Hair follicular keratinocyte (primary cell): ENCODE data around the gene MED22. TPM values are rescaled to one million over a fixed set of nuclear protein-coding genes. Genes with fewer than 3 reads are reported as not detected.

Experiments used
- total RNA-seq: library from RNA; depleted of rRNA; stranded (reverse); fragments of >200 nt; gene quantifications from 2 replicates; pipeline ENCODE4 v1.2.3, GENCODE V29; 2015

Gene MED22
- total RNA-seq: 17.7 and 23.4 TPM in 2 replicates

DNA sequence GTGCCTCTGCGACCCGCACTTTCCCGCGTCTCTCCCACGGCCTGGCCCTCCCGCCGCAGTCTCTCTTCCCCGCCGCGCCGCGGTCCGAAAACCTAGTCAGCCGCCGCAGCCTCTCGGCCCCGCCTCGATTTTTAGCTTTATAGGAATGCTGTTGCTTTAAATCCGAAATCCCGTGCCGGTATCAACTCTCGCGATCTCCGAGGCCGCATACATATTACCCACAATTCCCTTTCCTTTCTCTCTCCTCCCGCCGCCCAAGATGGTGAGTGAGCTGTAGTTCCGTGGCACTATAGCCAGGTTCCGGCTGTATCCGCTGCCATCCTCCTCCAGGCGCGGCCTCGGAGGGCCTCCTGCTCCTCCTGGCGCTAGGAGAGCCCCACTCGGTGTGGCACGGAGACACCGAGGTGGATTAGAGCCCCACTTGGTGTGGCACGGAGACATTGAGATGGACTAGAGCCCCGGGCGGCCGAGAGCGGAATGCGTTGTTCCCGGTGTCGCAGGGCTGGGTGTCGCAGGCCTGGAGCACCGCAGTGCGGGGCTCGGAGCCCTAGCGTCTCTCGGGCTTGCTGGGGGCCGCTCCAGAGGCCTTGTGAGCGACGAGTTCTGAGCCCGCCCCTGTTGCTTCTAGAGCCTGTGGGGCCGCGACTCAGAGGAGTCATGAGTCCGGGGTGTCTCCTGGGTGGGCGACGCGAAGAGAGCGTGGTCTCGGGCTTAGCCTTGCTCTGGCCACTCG lies at the start of gene MED22, which contains the start of gene RPL7A:
Gene MED22 (minus strand): TSS at position 147 of the 733 bp plus-strand sequence. CDS start 1,469 bp downstream, outside the sequence.
Gene RPL7A (plus strand): TSS at position 234 of the 733 bp plus-strand sequence. CDS start 26 bp downstream, at position 260.

DNA sequence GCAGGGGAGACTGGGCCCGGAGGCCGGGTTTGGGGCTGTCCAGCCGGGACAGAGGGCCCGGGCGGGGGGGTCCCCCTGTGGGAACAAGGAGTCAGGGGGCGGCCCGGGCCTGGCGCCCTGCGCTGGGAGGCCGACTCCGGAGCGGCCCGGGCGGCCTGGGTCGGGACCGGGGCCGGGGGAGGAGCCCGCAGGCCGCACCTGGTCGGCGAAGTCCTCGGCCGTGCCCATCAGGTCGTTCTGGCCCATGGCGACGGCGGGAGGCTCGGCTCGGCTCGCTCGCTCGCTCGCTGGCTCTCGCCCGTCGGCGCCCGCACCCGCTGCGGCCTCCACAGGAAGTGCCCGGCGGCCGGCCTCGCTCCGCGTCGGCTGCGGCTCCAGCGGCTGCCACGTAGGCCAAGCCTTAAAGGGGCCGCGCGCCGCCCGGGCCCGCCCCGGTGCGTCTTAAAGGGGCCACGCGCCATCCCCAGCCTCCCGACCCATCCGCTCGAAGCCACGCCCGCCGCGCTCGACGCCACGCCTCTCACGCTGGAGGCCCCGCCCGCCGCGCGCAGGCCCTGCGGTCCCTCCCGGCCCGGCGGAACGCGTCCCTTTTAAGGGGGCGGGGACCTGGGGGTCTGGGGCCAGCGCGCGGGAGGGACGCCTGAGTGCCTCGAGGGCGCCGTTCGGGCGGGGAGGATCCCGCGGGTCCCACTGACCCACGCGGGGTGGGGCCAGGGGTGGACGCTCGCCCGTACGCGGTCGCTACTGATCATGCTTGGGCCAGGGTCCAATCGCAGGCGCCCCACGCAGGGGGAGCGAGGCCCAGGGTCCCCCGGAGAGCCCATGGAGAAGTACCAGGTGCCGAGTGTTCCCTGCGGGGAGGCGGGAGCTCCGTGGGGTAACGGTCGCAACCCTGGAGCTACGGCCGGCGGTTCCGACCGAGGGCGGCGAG lies 28.1 kb upstream of the MED22 start, which contains the start of the genes STKLD1 and SURF4:
Gene STKLD1 (plus strand): TSS at position 643 of the 931 bp plus-strand sequence. CDS start 108 bp downstream, at position 751.
Gene SURF4 (minus strand): TSS at position 337 of the 931 bp plus-strand sequence. CDS start 91 bp downstream, at position 246.

GRCh38 chr9:133356391-133357091 lies 8.6 kb upstream of the MED22 start, which contains the start of the genes SURF1 and SURF2:
TSS of gene SURF1 (minus strand) at chr9:133356487. CDS start at chr9:133356453, 34 bp downstream.
TSS of gene SURF2 (plus strand) at chr9:133356550. CDS start at chr9:133356593, 43 bp downstream.

GRCh38 chr9:133335924-133336811 lies 11.8 kb downstream of the MED22 start, which contains the start of gene SURF6:
TSS of gene SURF6 (minus strand) at chr9:133336188. CDS start at chr9:133336132, 56 bp downstream.

Other genes with a start within 250 kb of the MED22 start
- gene RALGDS, start 226.9 kb downstream of the MED22 start, total RNA-seq: 18.7 and 29.8 TPM in 2 replicates
- 2.7 TPM in 2 replicates for gene GBGT1, start 184.2 kb downstream of the MED22 start, total RNA-seq
- gene OBP2B, start 138.9 kb downstream of the MED22 start, total RNA-seq: not detected in 2 replicates
- not detected in 2 replicates for gene ABO, start 72.9 kb downstream of the MED22 start, total RNA-seq
- 13.9 and 23.5 TPM in 2 replicates for gene SURF6, start 11.9 kb downstream of the MED22 start, total RNA-seq
- 2,877 and 3,258 TPM in 2 replicates for gene RPL7A, start 87 bp upstream of the MED22 start, total RNA-seq
- 28.3 and 37.3 TPM in 2 replicates for gene SURF1, start 8.4 kb upstream of the MED22 start, total RNA-seq
- 37.2 and 46.6 TPM in 2 replicates for gene SURF2, start 8.4 kb upstream of the MED22 start, total RNA-seq
- gene SURF4, start 27.9 kb upstream of the MED22 start, total RNA-seq: 194 and 245 TPM in 2 replicates
- 0.19 TPM in 1 of 2 replicates, not detected in the other for gene STKLD1, start 28.2 kb upstream of the MED22 start, total RNA-seq
- gene REXO4, start 69.9 kb upstream of the MED22 start, total RNA-seq: 19.5 and 24.7 TPM in 2 replicates
- 0.61 and 0.70 TPM in 2 replicates for gene ADAMTS13, start 74.2 kb upstream of the MED22 start, total RNA-seq
- gene CACFD1, start 111.8 kb upstream of the MED22 start, total RNA-seq: 1.6 and 5.3 TPM in 2 replicates
- gene SLC2A6, start 131.0 kb upstream of the MED22 start, total RNA-seq: 21.6 and 30.5 TPM in 2 replicates
- not detected in 2 replicates for gene MYMK, start 176.8 kb upstream of the MED22 start, total RNA-seq
- gene ADAMTSL2, start 186.6 kb upstream of the MED22 start, total RNA-seq: not detected in 2 replicates